H9 (cell line): ENCODE measurements around the gene ZNF253. TPM values are rescaled to one million over a fixed set of nuclear protein-coding genes. Genes with fewer than 3 reads are reported as not detected.

Experiments
- DNase-seq: peaks from one replicate; pipeline ENCODE4 v3.0.0-alpha.2; 2017
- H2AFZ ChIP-seq: one replicate; pipeline ENCODE4 v1.6.1; 2013; ENCODE audit warnings: mild to moderate bottlenecking, low read length, control low read depth, moderate library complexity
- H2AK5ac ChIP-seq: 2 replicates; pipeline ENCODE4 v1.6.1; 2013; ENCODE audit warnings: low read length, control low read depth, mixed read lengths; ENCODE audit not compliant: insufficient read length
- H2BK120ac ChIP-seq: one replicate; pipeline ENCODE4 v1.6.1; 2013; ENCODE audit warnings: low read depth, mild to moderate bottlenecking, low read length, control low read depth, inconsistent platforms; ENCODE audit not compliant: poor library complexity, severe bottlenecking
- H2BK12ac ChIP-seq: 2 replicates; pipeline ENCODE4 v1.6.1; 2013; ENCODE audit warnings: low read length, control low read depth, mixed read lengths, low read depth; ENCODE audit not compliant: insufficient read length
- H2BK15ac ChIP-seq: 2 replicates; pipeline ENCODE4 v1.6.1; 2013; ENCODE audit warnings: low read depth, low read length, control low read depth
- H2BK20ac ChIP-seq: one replicate; pipeline ENCODE4 v1.6.1; 2013; ENCODE audit warnings: low read depth, mild to moderate bottlenecking, low read length, control low read depth, inconsistent platforms; ENCODE audit not compliant: poor library complexity, severe bottlenecking
- H2BK5ac ChIP-seq: 2 replicates; pipeline ENCODE4 v1.6.1; 2013; ENCODE audit warnings: low read length, control low read depth, mixed read lengths; ENCODE audit not compliant: insufficient read length
- H3K14ac ChIP-seq: 2 replicates; pipeline ENCODE4 v1.6.1; 2013; ENCODE audit warnings: low read length, control low read depth; ENCODE audit not compliant: insufficient read depth
- H3K18ac ChIP-seq: 2 replicates; pipeline ENCODE4 v1.6.1; 2013; ENCODE audit warnings: low read depth, mild to moderate bottlenecking, mixed read lengths, low read length, control low read depth; ENCODE audit not compliant: insufficient read length
- H3K23ac ChIP-seq: 2 replicates; pipeline ENCODE4 v1.6.1; 2013; ENCODE audit warnings: low read length, control low read depth, mixed read lengths, low read depth; ENCODE audit not compliant: insufficient read length
- H3K23me2 ChIP-seq: 2 replicates; pipeline ENCODE4 v1.6.1; 2013; ENCODE audit warnings: low read depth, mild to moderate bottlenecking, mixed read lengths, low read length, control low read depth; ENCODE audit not compliant: insufficient read length, poor library complexity, severe bottlenecking
- H3K27ac ChIP-seq: 2 replicates; pipeline ENCODE4 v1.5.1; 2013; ENCODE audit warnings: low read length, control low read depth, mixed read lengths, low read depth; ENCODE audit not compliant: insufficient read length
- H3K27me3 ChIP-seq: 2 replicates; pipeline ENCODE4 v1.6.1; 2013; ENCODE audit warnings: low read length, control low read depth, inconsistent platforms; ENCODE audit not compliant: insufficient read depth
- H3K4ac ChIP-seq: 2 replicates; pipeline ENCODE4 v1.6.1; 2013; ENCODE audit warnings: low read depth, mild to moderate bottlenecking, control low read depth, inconsistent platforms, low read length, moderate library complexity
- H3K4me1 ChIP-seq: 2 replicates; pipeline ENCODE4 v1.6.1; 2013; ENCODE audit warnings: low read length, control low read depth, inconsistent platforms; ENCODE audit not compliant: insufficient read depth
- H3K4me2 ChIP-seq: 2 replicates; pipeline ENCODE4 v1.6.1; 2013; ENCODE audit warnings: low read length, control low read depth, mixed read lengths; ENCODE audit not compliant: insufficient read length, insufficient read depth
- H3K56ac ChIP-seq: 2 replicates; pipeline ENCODE4 v1.6.1; 2013; ENCODE audit warnings: low read depth, mild to moderate bottlenecking, mixed read lengths, low read length, control low read depth; ENCODE audit not compliant: insufficient read length
- H3K79me1 ChIP-seq: 2 replicates; pipeline ENCODE4 v1.6.1; 2013; ENCODE audit warnings: low read depth, mild to moderate bottlenecking, moderate library complexity, low read length, control low read depth, inconsistent platforms; ENCODE audit not compliant: insufficient read depth, poor library complexity, severe bottlenecking
- H3K79me2 ChIP-seq: 2 replicates; pipeline ENCODE4 v1.6.1; 2013; ENCODE audit warnings: low read length, control low read depth, inconsistent platforms; ENCODE audit not compliant: insufficient read depth
- H3K9ac ChIP-seq: 2 replicates; pipeline ENCODE4 v1.6.1; 2013; ENCODE audit warnings: low read length, control low read depth, mixed read lengths; ENCODE audit not compliant: insufficient read length; ENCODE audit errors: extremely low read depth
- H3K9me3 ChIP-seq: one replicate; pipeline ENCODE4 v1.6.1; 2013; ENCODE audit warnings: low read depth, low read length, inconsistent platforms; ENCODE audit not compliant: control insufficient read depth
- H3T11ph ChIP-seq: one replicate; pipeline ENCODE4 v1.6.1; 2013; ENCODE audit warnings: mild to moderate bottlenecking, low read length, control low read depth, inconsistent platforms
- H4K20me1 ChIP-seq: one replicate; pipeline ENCODE4 v1.6.1; 2013; ENCODE audit not compliant: control insufficient read depth, insufficient read length, insufficient read depth
- H4K5ac ChIP-seq: 2 replicates; pipeline ENCODE4 v1.6.1; 2013; ENCODE audit warnings: low read depth, mild to moderate bottlenecking, mixed read lengths, low read length, control low read depth; ENCODE audit not compliant: insufficient read length
- H4K8ac ChIP-seq: replicated peaks from 2 replicates; pipeline ENCODE4 v1.6.1; 2013; ENCODE audit warnings: low read length, control low read depth, mixed read lengths, low read depth; ENCODE audit not compliant: insufficient read length
- H4K91ac ChIP-seq: 2 replicates; pipeline ENCODE4 v1.6.1; 2013; ENCODE audit warnings: low read depth, mild to moderate bottlenecking, moderate library complexity, mixed read lengths, low read length, control low read depth; ENCODE audit not compliant: insufficient read length
- H3K27ac Mint-ChIP-seq, 3 experiments: 2 replicates in 2 of 3; 3 replicates in 1 of 3; pipeline ENCODE4 v1.8.0; 2020 to 2021; ENCODE audit warnings: mixed read lengths in 3 of 3, mild to moderate bottlenecking in 1 of 3, moderate library complexity in 1 of 3
- H3K27me3 Mint-ChIP-seq: 2 replicates; pipeline ENCODE4 v1.8.0; 2021; ENCODE audit warnings: low read depth, mild to moderate bottlenecking, moderate library complexity, mixed read lengths
- H3K36me3 Mint-ChIP-seq, 3 experiments: 2 replicates in 2 of 3; 3 replicates in 1 of 3; pipeline ENCODE4 v1.8.0; 2020 to 2021; ENCODE audit warnings: low read depth in 3 of 3, mixed read lengths in 3 of 3; ENCODE audit not compliant: insufficient read depth in 1 of 3
- H3K4me1 Mint-ChIP-seq, 2 experiments: 2 replicates each; pipeline ENCODE4 v1.8.0; 2020; ENCODE audit warnings: mixed read lengths in 2 of 2
- H3K4me3 Mint-ChIP-seq, 2 experiments: 2 replicates in 1 of 2; 3 replicates in 1 of 2; pipeline ENCODE4 v1.8.0; 2020 to 2021; ENCODE audit warnings: mild to moderate bottlenecking in 2 of 2, mixed read lengths in 2 of 2, moderate library complexity in 1 of 2
- H3K9me3 Mint-ChIP-seq, 2 experiments: 2 replicates in 1 of 2; 3 replicates in 1 of 2; pipeline ENCODE4 v1.8.0; 2020; ENCODE audit warnings: mild to moderate bottlenecking in 2 of 2, mixed read lengths in 2 of 2, moderate library complexity in 1 of 2
- CTCF ChIP-seq: fragments of 200-600 bp; sonication (generic); conservative IDR thresholded peaks from 3 replicates; pipeline ENCODE4 v1.8.0; 2021; ENCODE audit warnings: antibody characterized with exemption, mild to moderate bottlenecking
- WGBS: extraction: QIAGEN DNeasy Blood & Tissue Kit; methylation state at CpG from one replicate; pipeline ENCODE4 v1.1.7; 2013; ENCODE audit warnings: missing lambda C conversion rate, low lambda C conversion rate, mixed read lengths; ENCODE audit not compliant: insufficient read length; ENCODE audit errors: extremely low coverage; 5-methylcytosine and 5-hydroxymethylcytosine counted together
- total RNA-seq: library from RNA; stranded (reverse); gene quantifications from 2 replicates; pipeline ENCODE4 v1.2.1, GENCODE V29; 2021

The ZNF253 gene
- total RNA-seq, 1 experiment from 2014 or later, result 51.0 TPM

GRCh38 chr19:19871932-19872331 lies 6.2 kb downstream of the ZNF253 start:
- DNase-seq, result no peak
- Histone ChIP-seq H3K79me2 (peaks cover 64% of the 10 kb centered on the region), H3K23me2 (peaks cover 4% of the 10 kb centered on the region), H3K18ac (no peak overlapping the region), H2BK15ac (no peak overlapping the region), H3K9ac (no peak overlapping the region), H4K8ac (no peak overlapping the region), H2AFZ (no peak overlapping the region), H2BK12ac (no peak overlapping the region), H3T11ph (no peak overlapping the region), H4K5ac (no peak overlapping the region), H3K4ac (no peak overlapping the region), H3K23ac (no peak overlapping the region), H3K9me3 (no peaks in the 10 kb centered on the region), H3K4me2 (no peak overlapping the region), H3K4me1 (no peaks in the 10 kb centered on the region; the same call in 1 of the 2 replicates), H3K27me3 (no peaks in the 10 kb centered on the region), H3K79me1 (peaks cover 3% of the 10 kb centered on the region), H2AK5ac (no peak overlapping the region), H3K14ac (no peak overlapping the region), H4K20me1 (no peaks in the 10 kb centered on the region), H2BK120ac (no peak overlapping the region), H4K91ac (no peak overlapping the region), H3K27ac (no peak overlapping the region), H2BK20ac (no peak overlapping the region), H3K56ac (no peak overlapping the region), H2BK5ac (no peak overlapping the region)
- no peak for TF ChIP-seq CTCF
- Mint-ChIP-seq H3K9me3 (peaks cover 0 to 75% of the 10 kb centered on the region in 2 experiments; a peak in 3 of 5 replicates), H3K36me3 (peaks cover 46 to 72% (median 56%) of the 10 kb centered on the region in 3 experiments), H3K27me3 (no peaks in the 10 kb centered on the region), H3K4me3 (no peak overlapping the region), H3K27ac (no peak overlapping the region; a peak in 1 of 7 replicates), H3K4me1 (peaks cover 35 to 40% of the 10 kb centered on the region in 2 experiments)
- no CpG with 5 or more reads among the region's 3 CpGs for WGBS
